Breast epithelium (tissue), 4 donors: Measurements from ENCODE around the gene ENG. TPM values are rescaled to one million over a fixed set of nuclear protein-coding genes. Genes with fewer than 3 reads are reported as not detected.

ENCODE experiments used
- DNase-seq, 2 donors: peaks; one replicate each; pipeline ENCODE4 v3.0.0-alpha.2; 2019; ENCODE audit warnings: low spot score in 2 of 2
- H3K27ac ChIP-seq, 2 donors: fragments of 200-600 bp; sonication (generic) in 1 of 2; one replicate each; pipeline ENCODE4 v1.5.1; 2016 to 2019; ENCODE audit warnings: mild to moderate bottlenecking in 1 of 2
- H3K27me3 ChIP-seq, 2 donors: fragments of 200-600 bp; sonication (generic) in 1 of 2; one replicate each; pipeline versions ENCODE4 v1.5.1 to v1.6.0; 2017 to 2019; ENCODE audit warnings: control low read depth in 1 of 2, mild to moderate bottlenecking in 1 of 2
- H3K36me3 ChIP-seq: fragments of 200-600 bp; one replicate; pipeline ENCODE4 v1.5.1; 2019
- H3K4me1 ChIP-seq, 2 donors: fragments of 200-600 bp; sonication (generic); one replicate each; pipeline ENCODE4 v1.5.1; 2016 to 2019; ENCODE audit warnings: control low read depth in 1 of 2
- H3K4me3 ChIP-seq, 3 donors: fragments of 200-600 bp; sonication (generic); 1 replicate in 2 of 3; 2 replicates in 1 of 3; pipeline ENCODE4 v1.5.1; 2016 to 2019; ENCODE audit warnings: mild to moderate bottlenecking in 3 of 3, moderate library complexity in 2 of 3
- H3K9me3 ChIP-seq, 2 donors: fragments of 200-600 bp; sonication (generic) in 1 of 2; one replicate each; pipeline ENCODE4 v1.5.1; 2016 to 2019; ENCODE audit warnings: control low read depth in 1 of 2
- POLR2A ChIP-seq: fragments of 450-650 bp; IDR thresholded peaks from one replicate; pipeline ENCODE4 v1.6.1; 2016; ENCODE audit warnings: antibody characterized with exemption, mild to moderate bottlenecking, moderate library complexity
- POLR2AphosphoS5 ChIP-seq, 3 donors: sonication (generic); formaldehyde crosslinking; IDR thresholded peaks; one replicate each; pipeline ENCODE4 v1.6.1; 2017; ENCODE audit warnings: antibody characterized with exemption in 3 of 3
- intact Hi-C: fragments of 100-400 bp; cut with DNase I; formaldehyde crosslinking; loops from one replicate; pipeline ENCODE4 v1.15.1; 2023; ENCODE audit warnings: low total_unique reads
- total RNA-seq, 3 donors: library from RNA; depleted of rRNA; stranded (reverse); fragments of >200 nt; gene quantifications; one replicate each; pipeline ENCODE4 v1.1.0, GENCODE V29; 2016
- TF ChIP-seq, protein P1 (sequence below), 3 donors: fragments of 450-650 bp; IDR thresholded peaks; one replicate each; pipeline ENCODE4 v1.5.1; 2016 to 2017; ENCODE audit warnings: antibody characterized with exemption in 3 of 3, mild to moderate bottlenecking in 3 of 3, moderate library complexity in 3 of 3

ENG gene
- total RNA-seq, 3 donors from 2014 or later, result 21.5 to 50.8 (median 30.9) TPM

DNA sequence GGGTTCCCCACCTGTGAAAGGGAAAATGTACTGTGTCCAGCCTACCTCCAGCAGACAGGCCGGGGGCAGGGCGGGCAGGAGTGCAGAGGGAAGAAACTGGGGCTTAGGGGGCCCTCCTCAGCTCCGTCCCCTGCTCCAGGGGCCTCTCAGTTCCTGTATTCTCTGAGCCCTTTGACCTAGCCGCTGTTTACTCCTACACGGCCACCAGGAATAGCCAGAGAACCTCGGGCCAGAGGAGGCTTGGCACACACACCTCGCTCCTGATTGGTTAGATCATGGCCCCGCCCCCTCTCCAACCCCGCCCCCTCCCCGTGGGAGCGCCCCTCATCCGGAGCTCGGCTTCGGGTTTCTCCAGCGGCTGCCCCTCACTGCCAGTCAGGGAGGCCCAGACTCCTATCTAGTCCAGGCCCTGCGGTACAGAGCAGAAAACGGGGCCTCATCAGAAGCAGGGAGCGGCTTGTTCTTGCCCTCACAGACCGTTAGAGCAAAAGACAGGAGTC, 42.8 kb upstream of the ENG start:
- peak; percentile 74 to 78 for DNase-seq
- H3K36me3 ChIP-seq, result peaks cover 18% of the 10 kb centered on the region
- H3K4me3 ChIP-seq, result peak overlapping the region; percentile 91 to 98 (median 93)
- TF ChIP-seq POLR2AphosphoS5 (IDR thresholded peaks at IDR 0.05) (no peak), POLR2A (no peak)
- TF ChIP-seq, protein P1, sequence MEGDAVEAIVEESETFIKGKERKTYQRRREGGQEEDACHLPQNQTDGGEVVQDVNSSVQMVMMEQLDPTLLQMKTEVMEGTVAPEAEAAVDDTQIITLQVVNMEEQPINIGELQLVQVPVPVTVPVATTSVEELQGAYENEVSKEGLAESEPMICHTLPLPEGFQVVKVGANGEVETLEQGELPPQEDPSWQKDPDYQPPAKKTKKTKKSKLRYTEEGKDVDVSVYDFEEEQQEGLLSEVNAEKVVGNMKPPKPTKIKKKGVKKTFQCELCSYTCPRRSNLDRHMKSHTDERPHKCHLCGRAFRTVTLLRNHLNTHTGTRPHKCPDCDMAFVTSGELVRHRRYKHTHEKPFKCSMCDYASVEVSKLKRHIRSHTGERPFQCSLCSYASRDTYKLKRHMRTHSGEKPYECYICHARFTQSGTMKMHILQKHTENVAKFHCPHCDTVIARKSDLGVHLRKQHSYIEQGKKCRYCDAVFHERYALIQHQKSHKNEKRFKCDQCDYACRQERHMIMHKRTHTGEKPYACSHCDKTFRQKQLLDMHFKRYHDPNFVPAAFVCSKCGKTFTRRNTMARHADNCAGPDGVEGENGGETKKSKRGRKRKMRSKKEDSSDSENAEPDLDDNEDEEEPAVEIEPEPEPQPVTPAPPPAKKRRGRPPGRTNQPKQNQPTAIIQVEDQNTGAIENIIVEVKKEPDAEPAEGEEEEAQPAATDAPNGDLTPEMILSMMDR (IDR thresholded peaks at IDR 0.05), result no peak
- intact Hi-C loops, result no loop called here
- peaks cover 0 to 6% of the 10 kb centered on the region in 2 donors for H3K4me1 ChIP-seq
- no peaks in the 10 kb centered on the region for H3K27me3 ChIP-seq
- H3K27ac ChIP-seq, result peak overlapping the region; percentile 87 to 96
- H3K9me3 ChIP-seq, result peaks cover 4 to 12% of the 10 kb centered on the region in 2 donors

DNA sequence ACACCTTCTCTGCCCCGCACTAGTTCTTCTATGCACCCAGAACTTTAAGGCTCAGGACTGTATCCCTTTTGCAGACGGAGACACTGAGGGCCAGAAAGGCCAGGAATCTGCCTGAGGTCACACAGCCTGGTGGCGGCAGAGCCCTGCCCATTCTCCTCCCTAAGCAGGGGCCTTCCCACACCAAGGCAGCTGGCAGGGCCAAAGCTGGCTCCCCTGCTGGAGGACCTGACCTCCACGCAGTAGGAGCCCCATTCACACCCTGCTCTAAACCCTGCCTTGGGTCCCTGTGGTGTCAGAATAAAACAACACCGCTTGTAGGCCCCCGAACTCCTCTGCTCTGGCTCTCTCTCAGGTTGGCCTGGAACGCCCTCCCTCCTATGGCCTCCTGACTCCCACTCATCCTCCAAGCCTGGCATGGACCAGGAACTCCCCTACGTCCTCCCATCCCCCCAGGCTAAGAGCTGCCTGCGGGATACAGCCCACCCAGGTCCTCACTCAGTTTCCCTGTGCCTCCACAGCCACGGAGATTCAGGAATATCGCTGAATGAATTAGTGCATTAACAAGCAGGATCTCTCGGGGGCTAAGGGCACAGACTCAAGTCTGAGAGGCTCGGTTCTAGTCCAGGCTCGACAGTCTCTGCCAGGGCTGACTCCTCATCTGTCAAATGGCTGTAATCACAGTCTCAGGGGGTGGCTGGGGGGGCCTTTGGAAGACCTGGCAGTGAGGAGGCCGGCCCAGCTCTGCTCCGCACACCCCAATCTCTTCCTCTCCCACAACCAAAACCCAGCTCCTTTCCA, 42.1 kb upstream of the ENG start:
- peak overlapping the region; percentile 91 to 98 (median 93) for H3K4me3 ChIP-seq
- intact Hi-C loops, result no loop called here
- peaks cover 0 to 6% of the 10 kb centered on the region in 2 donors for H3K4me1 ChIP-seq
- H3K36me3 ChIP-seq, result peaks cover 18% of the 10 kb centered on the region
- TF ChIP-seq POLR2A (no peak), POLR2AphosphoS5 (IDR thresholded peaks at IDR 0.05) (no peak)
- TF ChIP-seq, protein P1 (IDR thresholded peaks at IDR 0.05), result no peak
- peak overlapping the region; percentile 87 to 96 for H3K27ac ChIP-seq
- H3K9me3 ChIP-seq, result peaks cover 4 to 12% of the 10 kb centered on the region in 2 donors
- DNase-seq, result no peak
- no peaks in the 10 kb centered on the region for H3K27me3 ChIP-seq

DNA sequence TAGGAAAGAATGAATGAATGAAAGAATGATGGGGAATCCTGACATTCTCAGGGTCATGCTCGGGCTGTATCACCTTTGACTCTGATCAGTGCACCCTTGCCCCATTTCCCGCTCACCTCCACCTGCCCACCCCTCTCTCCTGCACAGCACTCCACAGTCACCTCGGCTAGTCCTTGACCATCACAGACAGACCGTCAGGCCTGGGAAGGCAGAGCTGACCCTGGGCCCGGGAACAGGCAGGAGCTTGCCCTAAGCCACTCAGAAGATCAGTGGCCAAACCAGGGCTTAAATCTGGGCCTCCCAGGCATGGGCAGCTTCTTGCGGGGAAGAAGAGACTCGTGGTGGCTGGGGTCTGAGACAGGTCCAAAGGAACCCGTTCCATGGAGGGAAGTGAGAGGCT, 41.4 kb upstream of the ENG start:
- Histone ChIP-seq H3K36me3 (peaks cover 18% of the 10 kb centered on the region), H3K9me3 (peaks cover 4 to 12% of the 10 kb centered on the region in 2 donors), H3K4me3 (peak overlapping the region in 1 of 3 donors; percentile 93), H3K27me3 (no peaks in the 10 kb centered on the region), H3K27ac (peak overlapping the region in 1 of 2 donors; percentile 96), H3K4me1 (peaks cover 0 to 6% of the 10 kb centered on the region in 2 donors)
- intact Hi-C loops, result no loop called here
- TF ChIP-seq POLR2AphosphoS5 (IDR thresholded peaks at IDR 0.05) (no peak), POLR2A (no peak)
- TF ChIP-seq, protein P1 (IDR thresholded peaks at IDR 0.05), result no peak
- DNase-seq, result no peak

DNA sequence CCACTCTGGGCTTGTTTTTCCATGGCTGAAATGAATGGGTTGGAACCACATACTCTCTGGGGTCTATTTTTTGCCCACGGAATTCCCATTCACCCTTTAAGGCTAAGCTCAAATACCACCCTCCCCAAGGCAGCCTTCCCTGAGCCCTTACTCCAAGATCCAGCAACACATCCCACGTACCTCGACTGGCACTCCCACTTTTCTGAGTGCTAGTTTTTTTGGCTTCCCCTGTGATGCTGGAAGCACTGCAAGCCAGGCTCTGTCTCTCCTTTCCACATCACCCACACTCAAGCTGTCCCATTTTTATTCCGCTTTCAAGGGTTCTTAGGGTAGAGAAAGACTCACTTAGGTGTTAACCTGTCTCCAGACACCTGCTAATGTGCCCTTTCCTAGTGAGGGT, 38.9 kb upstream of the ENG start:
- no peak overlapping the region for H3K4me3 ChIP-seq
- peaks cover 21% of the 10 kb centered on the region for H3K36me3 ChIP-seq
- H3K27me3 ChIP-seq, result no peaks in the 10 kb centered on the region
- no peak for DNase-seq
- H3K27ac ChIP-seq, result no peak overlapping the region
- intact Hi-C loops, result no loop called here
- no peak for TF ChIP-seq POLR2AphosphoS5 (IDR thresholded peaks at IDR 0.05)
- TF ChIP-seq, protein P1 (IDR thresholded peaks at IDR 0.05), result no peak
- TF ChIP-seq POLR2A, result no peak
- peaks cover 4 to 12% of the 10 kb centered on the region in 2 donors for H3K9me3 ChIP-seq
- H3K4me1 ChIP-seq, result peaks cover 0 to 6% of the 10 kb centered on the region in 2 donors

DNA sequence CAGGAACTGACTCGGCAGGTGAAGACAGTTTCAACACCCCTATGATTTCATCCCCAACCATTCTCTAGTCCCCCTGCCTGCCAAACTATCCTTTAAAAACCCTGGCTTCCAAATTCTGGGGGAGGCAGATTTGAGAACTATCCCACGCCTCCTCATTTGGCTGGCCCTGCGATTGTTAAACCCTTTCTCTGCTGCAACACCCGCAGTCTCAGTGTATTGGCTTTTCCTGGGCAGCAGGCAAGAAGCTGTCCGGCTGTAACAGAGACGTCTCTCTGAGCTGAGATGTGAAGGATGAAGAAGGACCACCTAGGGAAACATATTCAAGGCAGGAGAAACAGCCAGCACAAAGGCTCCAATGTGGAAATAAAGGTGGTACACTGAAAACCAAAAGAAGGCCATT, 38.4 kb upstream of the ENG start:
- H3K9me3 ChIP-seq, result peaks cover 4 to 12% of the 10 kb centered on the region in 2 donors
- peaks cover 21% of the 10 kb centered on the region for H3K36me3 ChIP-seq
- H3K4me3 ChIP-seq, result no peak overlapping the region
- TF ChIP-seq POLR2A (no peak), POLR2AphosphoS5 (IDR thresholded peaks at IDR 0.05) (no peak)
- TF ChIP-seq, protein P1 (IDR thresholded peaks at IDR 0.05), result no peak
- H3K27ac ChIP-seq, result no peak overlapping the region
- H3K27me3 ChIP-seq, result no peaks in the 10 kb centered on the region
- intact Hi-C loops, result no loop called here
- peaks cover 0 to 6% of the 10 kb centered on the region in 2 donors for H3K4me1 ChIP-seq
- DNase-seq, result no peak
